WTC11 (cell line): ENCODE results near the gene SH2D1B.

Experiments used
- FOXP1 ChIP-seq: sonication (generic); formaldehyde crosslinking; IDR thresholded peaks from 2 replicates; pipeline ENCODE4 v1.8.0; 2022; ENCODE audit warnings: missing genetic modification reagents, mild to moderate bottlenecking, moderate library complexity, borderline replicate concordance
- JUN ChIP-seq: sonication (generic); formaldehyde crosslinking; IDR thresholded peaks from 2 replicates; pipeline ENCODE4 v1.8.0; 2023; ENCODE audit warnings: mild to moderate bottlenecking, missing genetic modification reagents
- NFYB ChIP-seq: sonication (generic); formaldehyde crosslinking; conservative IDR thresholded peaks from 2 replicates; pipeline ENCODE4 v1.8.0; 2022; ENCODE audit warnings: low read depth, missing genetic modification reagents
- ZNF121 ChIP-seq: sonication (generic); formaldehyde crosslinking; IDR thresholded peaks from 2 replicates; pipeline ENCODE4 v1.8.0; 2023; ENCODE audit warnings: missing genetic modification reagents
- ZNF138 ChIP-seq: sonication (generic); formaldehyde crosslinking; conservative IDR thresholded peaks from 2 replicates; pipeline ENCODE4 v1.8.1; 2022; ENCODE audit warnings: mild to moderate bottlenecking, moderate library complexity, missing genetic modification reagents
- ZNF232 ChIP-seq: sonication (generic); formaldehyde crosslinking; IDR thresholded peaks from 2 replicates; pipeline ENCODE4 v1.8.0; 2022; ENCODE audit warnings: mild to moderate bottlenecking, missing genetic modification reagents
- ZNF263 ChIP-seq: sonication (generic); formaldehyde crosslinking; IDR thresholded peaks from 2 replicates; pipeline ENCODE4 v1.8.1; 2022; ENCODE audit warnings: low read depth, mild to moderate bottlenecking, moderate library complexity, missing genetic modification reagents
- ZNF423 ChIP-seq: fragments of 250-450 bp; sonication (Bioruptor Pico); IDR thresholded peaks from 2 replicates; pipeline ENCODE4 v2.1.2; 2022; ENCODE audit warnings: mild to moderate bottlenecking, moderate library complexity
- TF ChIP-seq, protein P1 (sequence below): fragments of 200-600 bp; IDR thresholded peaks from 2 replicates; pipeline ENCODE4 v1.8.0; 2022; ENCODE audit warnings: antibody characterized with exemption
- TF ChIP-seq, protein P2 (sequence below): sonication (generic); formaldehyde crosslinking; IDR thresholded peaks from 2 replicates; pipeline ENCODE4 v1.8.1; 2022; ENCODE audit warnings: low read depth, missing genetic modification reagents, borderline replicate concordance
- TF ChIP-seq, protein P3 (sequence below): sonication (generic); formaldehyde crosslinking; IDR thresholded peaks from 2 replicates; pipeline ENCODE4 v1.8.0; 2022; ENCODE audit warnings: mild to moderate bottlenecking, missing genetic modification reagents
- TF ChIP-seq, protein P4 (sequence below): sonication (generic); formaldehyde crosslinking; IDR thresholded peaks from 2 replicates; pipeline ENCODE4 v1.8.0; 2022; ENCODE audit warnings: mild to moderate bottlenecking, missing genetic modification reagents
- TF ChIP-seq, protein P5 (sequence below): sonication (generic); formaldehyde crosslinking; IDR thresholded peaks from 2 replicates; pipeline ENCODE4 v1.8.1; 2023; ENCODE audit warnings: mild to moderate bottlenecking, missing genetic modification reagents
- TF ChIP-seq, protein P6 (sequence below): sonication (generic); formaldehyde crosslinking; IDR thresholded peaks from 2 replicates; pipeline ENCODE4 v1.8.1; 2023; ENCODE audit warnings: mild to moderate bottlenecking, missing genetic modification reagents, moderate library complexity

DNA sequence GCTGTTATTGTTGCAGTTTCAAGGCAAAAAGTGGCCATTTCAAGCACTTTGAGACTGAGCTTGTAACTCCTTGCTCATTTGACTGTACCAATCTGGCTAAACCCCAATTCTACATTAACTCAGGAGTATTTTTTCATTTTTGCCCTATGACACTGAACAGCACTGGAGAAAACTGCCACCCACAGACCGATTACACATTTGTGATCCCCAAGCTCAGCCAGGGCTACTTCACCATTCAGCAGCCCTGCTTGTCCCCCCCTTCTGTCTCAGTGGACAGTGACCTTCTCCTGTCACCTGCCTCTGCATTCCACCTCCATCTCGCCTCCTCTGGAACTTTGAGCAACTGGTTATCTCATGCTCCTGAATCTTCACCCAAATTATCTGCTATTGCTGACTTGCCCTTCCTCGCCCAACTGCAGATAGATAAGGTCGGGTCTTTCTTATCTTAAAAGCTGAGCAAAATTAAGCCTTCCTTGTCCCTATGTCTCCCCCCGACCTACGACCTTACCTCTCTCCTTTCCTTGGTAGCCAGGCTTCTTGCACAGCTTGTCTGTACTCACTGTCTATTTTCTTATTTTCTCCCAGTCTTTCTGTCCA, 60.6 kb downstream of the SH2D1B start:
- TF ChIP-seq, protein P1, sequence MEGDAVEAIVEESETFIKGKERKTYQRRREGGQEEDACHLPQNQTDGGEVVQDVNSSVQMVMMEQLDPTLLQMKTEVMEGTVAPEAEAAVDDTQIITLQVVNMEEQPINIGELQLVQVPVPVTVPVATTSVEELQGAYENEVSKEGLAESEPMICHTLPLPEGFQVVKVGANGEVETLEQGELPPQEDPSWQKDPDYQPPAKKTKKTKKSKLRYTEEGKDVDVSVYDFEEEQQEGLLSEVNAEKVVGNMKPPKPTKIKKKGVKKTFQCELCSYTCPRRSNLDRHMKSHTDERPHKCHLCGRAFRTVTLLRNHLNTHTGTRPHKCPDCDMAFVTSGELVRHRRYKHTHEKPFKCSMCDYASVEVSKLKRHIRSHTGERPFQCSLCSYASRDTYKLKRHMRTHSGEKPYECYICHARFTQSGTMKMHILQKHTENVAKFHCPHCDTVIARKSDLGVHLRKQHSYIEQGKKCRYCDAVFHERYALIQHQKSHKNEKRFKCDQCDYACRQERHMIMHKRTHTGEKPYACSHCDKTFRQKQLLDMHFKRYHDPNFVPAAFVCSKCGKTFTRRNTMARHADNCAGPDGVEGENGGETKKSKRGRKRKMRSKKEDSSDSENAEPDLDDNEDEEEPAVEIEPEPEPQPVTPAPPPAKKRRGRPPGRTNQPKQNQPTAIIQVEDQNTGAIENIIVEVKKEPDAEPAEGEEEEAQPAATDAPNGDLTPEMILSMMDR: no peak
- TF ChIP-seq, protein P2, sequence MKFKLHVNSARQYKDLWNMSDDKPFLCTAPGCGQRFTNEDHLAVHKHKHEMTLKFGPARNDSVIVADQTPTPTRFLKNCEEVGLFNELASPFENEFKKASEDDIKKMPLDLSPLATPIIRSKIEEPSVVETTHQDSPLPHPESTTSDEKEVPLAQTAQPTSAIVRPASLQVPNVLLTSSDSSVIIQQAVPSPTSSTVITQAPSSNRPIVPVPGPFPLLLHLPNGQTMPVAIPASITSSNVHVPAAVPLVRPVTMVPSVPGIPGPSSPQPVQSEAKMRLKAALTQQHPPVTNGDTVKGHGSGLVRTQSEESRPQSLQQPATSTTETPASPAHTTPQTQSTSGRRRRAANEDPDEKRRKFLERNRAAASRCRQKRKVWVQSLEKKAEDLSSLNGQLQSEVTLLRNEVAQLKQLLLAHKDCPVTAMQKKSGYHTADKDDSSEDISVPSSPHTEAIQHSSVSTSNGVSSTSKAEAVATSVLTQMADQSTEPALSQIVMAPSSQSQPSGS: no peak
- TF ChIP-seq, protein P3, sequence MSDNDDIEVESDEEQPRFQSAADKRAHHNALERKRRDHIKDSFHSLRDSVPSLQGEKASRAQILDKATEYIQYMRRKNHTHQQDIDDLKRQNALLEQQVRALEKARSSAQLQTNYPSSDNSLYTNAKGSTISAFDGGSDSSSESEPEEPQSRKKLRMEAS (CRISPR knock-in tag): no peak
- TF ChIP-seq, protein P4, sequence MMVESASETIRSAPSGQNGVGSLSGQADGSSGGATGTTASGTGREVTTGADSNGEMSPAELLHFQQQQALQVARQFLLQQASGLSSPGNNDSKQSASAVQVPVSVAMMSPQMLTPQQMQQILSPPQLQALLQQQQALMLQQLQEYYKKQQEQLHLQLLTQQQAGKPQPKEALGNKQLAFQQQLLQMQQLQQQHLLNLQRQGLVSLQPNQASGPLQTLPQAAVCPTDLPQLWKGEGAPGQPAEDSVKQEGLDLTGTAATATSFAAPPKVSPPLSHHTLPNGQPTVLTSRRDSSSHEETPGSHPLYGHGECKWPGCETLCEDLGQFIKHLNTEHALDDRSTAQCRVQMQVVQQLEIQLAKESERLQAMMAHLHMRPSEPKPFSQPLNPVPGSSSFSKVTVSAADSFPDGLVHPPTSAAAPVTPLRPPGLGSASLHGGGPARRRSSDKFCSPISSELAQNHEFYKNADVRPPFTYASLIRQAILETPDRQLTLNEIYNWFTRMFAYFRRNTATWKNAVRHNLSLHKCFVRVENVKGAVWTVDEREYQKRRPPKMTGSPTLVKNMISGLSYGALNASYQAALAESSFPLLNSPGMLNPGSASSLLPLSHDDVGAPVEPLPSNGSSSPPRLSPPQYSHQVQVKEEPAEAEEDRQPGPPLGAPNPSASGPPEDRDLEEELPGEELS (CRISPR knock-in tag): no peak
- TF ChIP-seq JUN (CRISPR knock-in tag) (no peak), FOXP1 (CRISPR knock-in tag) (no peak), ZNF138 (CRISPR knock-in tag) (no peak), ZNF423 (CRISPR knock-in tag) (no peak), NFYB (CRISPR knock-in tag) (no peak), ZNF263 (CRISPR knock-in tag) (no peak), ZNF232 (CRISPR knock-in tag) (no peak), ZNF121 (CRISPR knock-in tag) (no peak)
- TF ChIP-seq, protein P5, sequence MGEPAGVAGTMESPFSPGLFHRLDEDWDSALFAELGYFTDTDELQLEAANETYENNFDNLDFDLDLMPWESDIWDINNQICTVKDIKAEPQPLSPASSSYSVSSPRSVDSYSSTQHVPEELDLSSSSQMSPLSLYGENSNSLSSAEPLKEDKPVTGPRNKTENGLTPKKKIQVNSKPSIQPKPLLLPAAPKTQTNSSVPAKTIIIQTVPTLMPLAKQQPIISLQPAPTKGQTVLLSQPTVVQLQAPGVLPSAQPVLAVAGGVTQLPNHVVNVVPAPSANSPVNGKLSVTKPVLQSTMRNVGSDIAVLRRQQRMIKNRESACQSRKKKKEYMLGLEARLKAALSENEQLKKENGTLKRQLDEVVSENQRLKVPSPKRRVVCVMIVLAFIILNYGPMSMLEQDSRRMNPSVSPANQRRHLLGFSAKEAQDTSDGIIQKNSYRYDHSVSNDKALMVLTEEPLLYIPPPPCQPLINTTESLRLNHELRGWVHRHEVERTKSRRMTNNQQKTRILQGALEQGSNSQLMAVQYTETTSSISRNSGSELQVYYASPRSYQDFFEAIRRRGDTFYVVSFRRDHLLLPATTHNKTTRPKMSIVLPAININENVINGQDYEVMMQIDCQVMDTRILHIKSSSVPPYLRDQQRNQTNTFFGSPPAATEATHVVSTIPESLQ (CRISPR knock-in tag): no peak
- TF ChIP-seq, protein P6, sequence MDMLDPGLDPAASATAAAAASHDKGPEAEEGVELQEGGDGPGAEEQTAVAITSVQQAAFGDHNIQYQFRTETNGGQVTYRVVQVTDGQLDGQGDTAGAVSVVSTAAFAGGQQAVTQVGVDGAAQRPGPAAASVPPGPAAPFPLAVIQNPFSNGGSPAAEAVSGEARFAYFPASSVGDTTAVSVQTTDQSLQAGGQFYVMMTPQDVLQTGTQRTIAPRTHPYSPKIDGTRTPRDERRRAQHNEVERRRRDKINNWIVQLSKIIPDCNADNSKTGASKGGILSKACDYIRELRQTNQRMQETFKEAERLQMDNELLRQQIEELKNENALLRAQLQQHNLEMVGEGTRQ: no peak
